AG09319 (cell line): ENCODE results near the gene LMF2.

Experiments
- DNase-seq: peaks from one replicate; pipeline ENCODE4 v3.0.0-alpha.2; 2010; ENCODE audit warnings: low read depth; ENCODE audit errors: extremely low read depth
- TF ChIP-seq, protein P1 (sequence below): IDR thresholded peaks from 2 replicates; pipeline ENCODE4 v1.5.1; 2011; ENCODE audit warnings: low read depth, mild to moderate bottlenecking, inconsistent platforms, low read length, moderate library complexity

The LMF2 gene

DNA sequence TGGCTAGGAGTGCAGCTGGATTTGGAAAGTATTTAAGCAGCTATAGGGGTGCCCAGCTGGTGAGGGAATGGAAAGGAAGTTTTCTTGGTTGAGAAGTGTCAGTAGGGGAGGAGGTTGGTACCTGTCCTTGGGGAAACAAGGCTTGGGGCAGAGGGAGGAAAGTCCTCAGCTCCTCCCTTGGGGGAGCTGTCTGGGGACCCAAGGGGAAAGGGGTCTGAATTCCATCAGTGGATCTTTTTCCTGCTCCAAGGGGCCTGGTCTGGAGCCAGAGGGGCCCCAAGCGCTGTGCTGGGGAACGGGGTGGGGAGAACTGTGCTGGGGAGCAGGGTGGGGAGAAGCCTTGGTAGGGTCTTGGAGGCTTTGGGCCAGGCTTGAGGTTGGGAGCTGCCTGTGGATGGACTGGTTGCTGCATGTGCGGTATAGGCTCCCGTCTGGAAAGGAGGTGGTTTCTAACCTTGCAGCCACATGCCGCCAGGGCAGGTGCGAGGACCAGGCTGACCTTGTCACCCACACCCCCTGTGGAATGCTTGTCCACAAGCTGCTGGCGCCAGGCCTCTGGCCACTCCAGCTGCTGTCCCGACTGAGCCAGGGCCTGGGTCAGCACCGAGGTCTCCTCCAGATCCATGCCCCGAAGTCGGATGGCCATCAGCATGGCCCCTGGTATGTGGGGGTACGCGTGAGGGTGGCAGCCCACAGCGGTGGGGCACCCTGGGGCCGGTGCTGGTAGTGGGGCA lies 21.3 kb upstream of the LMF2 start:
- DNase-seq: no peak
- TF ChIP-seq, protein P1, sequence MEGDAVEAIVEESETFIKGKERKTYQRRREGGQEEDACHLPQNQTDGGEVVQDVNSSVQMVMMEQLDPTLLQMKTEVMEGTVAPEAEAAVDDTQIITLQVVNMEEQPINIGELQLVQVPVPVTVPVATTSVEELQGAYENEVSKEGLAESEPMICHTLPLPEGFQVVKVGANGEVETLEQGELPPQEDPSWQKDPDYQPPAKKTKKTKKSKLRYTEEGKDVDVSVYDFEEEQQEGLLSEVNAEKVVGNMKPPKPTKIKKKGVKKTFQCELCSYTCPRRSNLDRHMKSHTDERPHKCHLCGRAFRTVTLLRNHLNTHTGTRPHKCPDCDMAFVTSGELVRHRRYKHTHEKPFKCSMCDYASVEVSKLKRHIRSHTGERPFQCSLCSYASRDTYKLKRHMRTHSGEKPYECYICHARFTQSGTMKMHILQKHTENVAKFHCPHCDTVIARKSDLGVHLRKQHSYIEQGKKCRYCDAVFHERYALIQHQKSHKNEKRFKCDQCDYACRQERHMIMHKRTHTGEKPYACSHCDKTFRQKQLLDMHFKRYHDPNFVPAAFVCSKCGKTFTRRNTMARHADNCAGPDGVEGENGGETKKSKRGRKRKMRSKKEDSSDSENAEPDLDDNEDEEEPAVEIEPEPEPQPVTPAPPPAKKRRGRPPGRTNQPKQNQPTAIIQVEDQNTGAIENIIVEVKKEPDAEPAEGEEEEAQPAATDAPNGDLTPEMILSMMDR: no peak

DNA sequence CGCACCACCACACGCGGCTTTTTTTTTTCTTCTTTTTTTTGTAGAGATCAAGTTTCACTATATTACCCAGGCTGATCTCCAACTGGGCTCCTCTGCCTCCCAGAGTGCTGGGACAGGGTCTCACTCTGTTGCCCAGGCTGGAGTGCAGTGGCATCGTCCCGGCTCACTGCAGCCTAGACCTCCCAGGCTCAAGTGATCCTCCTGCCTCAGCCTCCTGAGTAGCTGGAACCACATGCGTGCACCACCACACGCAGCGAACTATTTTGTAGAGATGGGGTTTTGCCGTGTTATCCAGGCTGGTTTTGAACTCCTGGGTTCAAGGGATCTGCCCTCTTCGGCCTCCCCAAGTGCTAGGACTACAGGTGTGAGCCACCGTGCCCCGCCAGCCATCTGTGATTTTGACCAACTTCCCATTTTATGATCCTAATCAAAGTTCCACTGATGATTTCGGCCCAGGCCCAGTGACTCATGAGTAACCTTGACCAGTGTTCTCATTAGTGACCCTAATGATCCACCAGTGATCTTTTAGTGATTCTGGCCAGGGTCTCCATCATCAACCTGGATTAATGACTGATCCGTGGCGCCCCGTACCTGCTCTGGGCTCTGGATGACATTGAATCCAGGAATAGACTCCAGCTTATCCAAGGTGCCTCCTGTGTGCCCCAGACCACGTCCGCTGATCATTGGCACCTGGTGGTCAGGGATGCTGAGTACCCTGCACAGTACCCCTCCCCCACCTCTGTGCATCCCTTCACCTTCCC lies 20.6 kb upstream of the LMF2 start:
- DNase-seq: no peak
- TF ChIP-seq, protein P1: no peak

DNA sequence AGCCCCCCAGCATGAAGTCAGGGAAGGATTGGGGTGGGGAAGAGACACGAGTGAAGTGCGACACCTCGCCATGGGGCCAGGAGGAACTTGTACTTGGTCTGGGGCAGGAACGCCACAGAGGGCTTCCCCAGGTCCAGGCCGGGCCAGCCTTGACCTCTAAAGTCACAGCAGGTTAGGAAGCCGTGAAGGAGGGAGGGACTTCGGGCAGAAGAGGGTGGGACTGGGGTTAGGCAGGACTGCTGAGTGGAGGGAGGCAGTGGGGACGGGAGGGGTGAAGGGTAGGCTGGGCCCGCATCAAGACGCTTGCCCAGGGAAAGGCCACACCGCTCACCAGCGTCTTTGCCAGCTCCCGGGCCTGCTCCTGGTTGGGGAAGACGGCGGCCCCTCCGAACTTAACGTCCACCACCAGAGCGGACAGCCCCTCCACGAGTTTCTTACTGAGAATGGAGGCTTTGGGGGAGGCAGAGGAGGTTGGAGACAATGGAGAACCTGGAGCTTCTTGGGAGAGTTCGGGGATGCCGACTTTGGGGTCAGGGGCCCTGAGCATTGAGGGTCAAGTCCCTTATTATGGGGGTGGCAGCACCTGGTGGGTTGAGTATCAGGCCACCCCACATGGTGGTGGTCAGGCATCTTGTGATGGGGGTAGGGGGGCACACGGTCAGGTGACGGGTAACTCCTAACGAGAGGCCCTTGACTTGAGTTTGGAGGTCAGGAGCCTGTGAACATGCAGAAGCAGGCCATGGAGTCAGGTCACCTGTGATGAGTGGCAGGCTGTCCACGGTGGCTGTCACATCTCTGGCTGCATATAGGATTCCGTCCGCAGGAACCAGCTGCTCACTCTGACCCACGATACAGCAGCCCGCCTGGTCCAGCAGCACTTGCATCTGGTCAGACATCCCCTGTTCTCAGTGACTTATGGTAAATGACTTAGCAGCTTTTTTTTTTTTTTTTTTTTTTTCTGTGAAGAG lies 19.6 kb upstream of the LMF2 start:
- TF ChIP-seq, protein P1: no peak
- DNase-seq: no peak

DNA sequence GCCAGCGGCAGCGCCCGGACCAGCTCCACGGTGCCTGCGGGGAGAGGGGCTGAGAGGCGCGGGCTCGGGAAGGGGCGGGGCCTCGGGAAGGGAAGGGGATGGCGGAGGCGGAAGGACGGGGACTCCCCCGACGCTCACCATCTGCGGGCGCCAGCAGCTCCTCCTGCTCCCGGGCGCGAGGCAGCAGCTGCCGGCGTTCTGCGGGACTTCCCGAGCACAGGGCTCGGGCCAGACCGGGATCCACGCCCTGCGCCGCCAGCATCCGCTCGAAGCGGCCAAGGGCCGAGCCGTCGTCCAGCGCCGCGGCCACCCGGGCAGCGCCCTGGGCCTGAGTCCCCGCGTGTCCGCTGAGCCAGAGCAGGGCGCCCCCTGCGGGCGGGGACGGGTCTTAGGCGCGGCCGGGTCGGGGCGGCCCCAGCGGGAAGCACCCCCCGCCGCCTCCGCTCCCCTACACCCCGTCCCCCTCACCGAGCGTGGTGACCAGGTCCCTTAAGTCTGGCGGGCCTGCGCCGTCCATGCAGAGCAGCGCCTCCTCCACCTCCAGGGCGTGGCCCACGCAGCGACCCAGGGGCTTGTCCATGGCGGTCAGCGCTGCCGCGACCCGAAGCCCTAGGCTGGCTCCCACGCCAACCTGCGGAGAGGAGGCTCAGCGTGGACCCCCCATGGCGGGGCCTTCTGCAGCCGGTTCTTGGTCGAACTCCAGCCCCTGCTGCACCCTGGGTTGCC lies 18.8 kb upstream of the LMF2 start:
- DNase-seq: no peak
- TF ChIP-seq, protein P1: peak; percentile 37

DNA sequence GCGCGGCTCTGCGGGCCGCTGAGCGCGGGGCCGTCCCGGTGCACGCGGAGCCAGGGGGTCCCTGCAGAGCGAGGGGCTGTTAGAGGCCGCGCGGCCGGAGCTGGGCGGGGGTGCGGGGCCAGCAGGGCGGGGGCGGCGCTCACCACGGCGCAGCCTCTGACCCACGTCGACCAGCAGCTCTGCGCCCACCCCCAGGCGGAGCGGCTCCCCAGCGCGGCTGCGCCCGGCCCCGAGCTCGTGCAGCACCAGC lies 18.3 kb upstream of the LMF2 start:
- TF ChIP-seq, protein P1: no peak
- no peak for DNase-seq

DNA sequence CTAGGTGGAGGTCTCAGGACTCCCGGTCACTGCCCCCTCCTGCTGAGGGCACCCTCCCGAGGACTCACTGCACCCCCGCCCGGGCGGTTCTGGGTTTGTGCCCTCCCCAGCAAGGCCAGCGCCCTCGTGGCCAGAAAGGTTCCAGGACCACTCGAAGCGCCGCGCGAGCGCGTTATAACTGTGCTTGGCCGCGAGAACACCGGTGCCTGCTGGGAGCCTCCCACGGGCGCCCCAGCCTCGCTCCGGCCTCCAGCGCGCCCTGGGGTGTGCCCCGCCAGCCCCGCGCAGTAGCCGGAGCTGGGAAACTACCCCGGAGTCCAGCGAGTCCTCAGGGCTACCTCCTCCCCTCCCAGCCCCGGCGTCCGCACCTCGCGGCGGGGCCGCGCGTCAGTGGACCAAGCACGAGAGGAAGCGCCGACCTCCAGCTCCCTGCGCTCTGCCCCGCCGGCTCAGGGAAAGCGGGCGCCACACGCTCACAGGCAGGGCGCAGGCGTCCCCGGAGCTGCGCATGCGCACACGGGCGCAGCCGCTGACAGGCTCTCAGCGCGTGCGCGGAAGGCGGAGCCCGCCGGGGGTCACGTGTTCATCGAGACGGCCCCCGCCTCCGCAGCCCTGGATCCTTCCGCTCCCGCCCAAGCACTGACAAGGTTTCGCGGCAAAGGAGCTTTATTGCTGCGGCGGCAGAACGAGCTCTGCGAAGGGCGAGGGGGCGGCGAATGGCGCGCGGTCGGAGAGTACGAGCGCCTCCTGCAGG lies 17.8 kb upstream of the LMF2 start, which contains the start of gene SCO2:
Gene SCO2 (minus strand): TSS at position 495 of the 754 bp plus-strand sequence. CDS start 1,187 bp downstream, outside the sequence.
- TF ChIP-seq, protein P1: peak; percentile 30
- peak; percentile 94 for DNase-seq
